Measurements from ENCODE around the gene SRSF8. TPM values are rescaled to one million over a fixed set of nuclear protein-coding genes. Genes with fewer than 3 reads are reported as not detected.

Gene SRSF8
- total and polyA plus RNA-seq, 2 of the 4 experiments (the other 2 are of a cell fraction): 3.4 to 14.3 TPM

- DNase-seq (no peak), ATAC-seq (ENCODE audit: low read depth) (no peak)
- H2BK20ac ChIP-seq (ENCODE audit: low read depth, low read length): no peak overlapping the region
- ChIA-PET CTCF (no interaction called here), POLR2A (ENCODE audit: unreplicated experiment) (no interaction called here)
- H3K18ac ChIP-seq (ENCODE audit: low read depth, low read length): no peak overlapping the region
- H4K8ac ChIP-seq (ENCODE audit: low read depth in 2 of 2, low read length in 2 of 2): no peak overlapping the region
- dilution Hi-C loops (cut with HindIII; ENCODE audit: low sequenced_read_pairs, unreplicated experiment): no loop called here
- H2AK5ac ChIP-seq (ENCODE audit: low read depth, low read length): no peak overlapping the region
- H3K9me1 ChIP-seq (ENCODE audit: insufficient read depth, low read length): no peaks in the 10 kb centered on the region
- H3K9me3 ChIP-seq (ENCODE audit: control insufficient read depth, insufficient read depth, low read length): no peaks in the 10 kb centered on the region
- no peak overlapping the region for H3K23ac ChIP-seq (ENCODE audit: low read depth, low read length)
- no CpG with 5 or more reads among the region's 4 CpGs for WGBS, 2 experiments (ENCODE audit: extremely low coverage in 2 of 2, insufficient read length in 1 of 2)
- intact Hi-C loops (cut with micrococcal nuclease): no loop called here
- H2BK120ac ChIP-seq (ENCODE audit: low read depth, low read length): no peak overlapping the region
- in situ Hi-C loops (cut with MboI; ENCODE audit: low sequenced_read_pairs): no loop called here
- peaks cover 26% of the 10 kb centered on the region for H3K27me3 ChIP-seq (ENCODE audit: control insufficient read depth, insufficient read depth, low read length)
- no peaks in the 10 kb centered on the region for H3K79me1 ChIP-seq (ENCODE audit: low read depth in 1 of 2, low read length in 2 of 2)
- no peaks in the 10 kb centered on the region for H4K20me1 ChIP-seq (ENCODE audit: insufficient read depth, low read length)
- H4K5ac ChIP-seq (ENCODE audit: low read depth, low read length): no peak overlapping the region
- no peak overlapping the region for H3K9ac ChIP-seq (ENCODE audit: low read depth, low read length)
- H3K4ac ChIP-seq (ENCODE audit: low read depth, low read length): no peak overlapping the region
- TF ChIP-seq ELK1 (IDR thresholded peaks at IDR 0.05; ENCODE audit: borderline replicate concordance, low read depth, low read length) (no peak), MAZ (IDR thresholded peaks at IDR 0.05; ENCODE audit: borderline replicate concordance, low read depth, low read length) (no peak), NFE2L2 (IDR thresholded peaks at IDR 0.05; ENCODE audit: low read depth, low read length) (no peak), POLR2A (IDR thresholded peaks at IDR 0.05; ENCODE audit: low read depth, low read length) (no peak), RAD21 (IDR thresholded peaks at IDR 0.05; ENCODE audit: low read length) (no peak), FOS (IDR thresholded peaks at IDR 0.05; ENCODE audit: low read depth, low read length) (no peak), RCOR1 (IDR thresholded peaks at IDR 0.05; ENCODE audit: insufficient replicate concordance, low read length) (no peak), CTCF (conservative IDR thresholded peaks at IDR 0.05; ENCODE audit: low read depth, low read length) (no peak), SMC3 (IDR thresholded peaks at IDR 0.05; ENCODE audit: low read depth, low read length) (no peak), CEBPB (IDR thresholded peaks at IDR 0.05; ENCODE audit: low read depth, low read length) (no peak), USF2 (IDR thresholded peaks at IDR 0.05; ENCODE audit: low read depth, low read length) (no peak), MAFK (IDR thresholded peaks at IDR 0.05; ENCODE audit: low read depth, low read length) (no peak), CHD1 (IDR thresholded peaks at IDR 0.05; ENCODE audit: low read depth, low read length) (no peak), BHLHE40 (IDR thresholded peaks at IDR 0.05; ENCODE audit: low read depth, low read length) (no peak), RFX5 (IDR thresholded peaks at IDR 0.05; ENCODE audit: low read depth, low read length) (no peak)
- no peak overlapping the region for H2BK15ac ChIP-seq (ENCODE audit: low read depth, low read length)
- H3K4me1 ChIP-seq (ENCODE audit: control insufficient read depth, insufficient read depth, low read length): no peaks in the 10 kb centered on the region
- no peak overlapping the region for H3K14ac ChIP-seq (replicated peaks; ENCODE audit: low read depth, low read length)
- no TSS peak for BruUV-seq (replicated peaks)
- H2AK9ac ChIP-seq (replicated peaks; ENCODE audit: low read depth, low read length, poor library complexity): no peak overlapping the region
- H2BK5ac ChIP-seq (ENCODE audit: low read depth, low read length, poor library complexity, severe bottlenecking): no peak overlapping the region
- H3K4me3 ChIP-seq (ENCODE audit: insufficient read depth, low read depth, low read length): no peak overlapping the region
- H3K56ac ChIP-seq (ENCODE audit: extremely low read depth, insufficient read depth, low read length): no peak overlapping the region
- H4K91ac ChIP-seq (ENCODE audit: insufficient read depth, low read depth, low read length): no peak overlapping the region
- H3K27ac ChIP-seq (ENCODE audit: insufficient read depth, low read length): no peak overlapping the region
- H3K36me3 ChIP-seq (ENCODE audit: control insufficient read depth, insufficient read depth, low read length): no peaks in the 10 kb centered on the region
- no peak overlapping the region for H2AFZ ChIP-seq (replicated peaks; ENCODE audit: low read length, poor library complexity)
- no peak overlapping the region for H3K4me2 ChIP-seq (ENCODE audit: low read depth, low read length)
Observed at GRCh38 chr11:95044010-95044409, 22.7 kb upstream of the SRSF8 start.
